Kidney (tissue), 14 donors: ENCODE results near the gene KCNN3. TPM values are rescaled to one million over a fixed set of nuclear protein-coding genes. Genes with fewer than 3 reads are reported as not detected.

ENCODE experiments used
- DNase-seq, 5 donors: peaks; one replicate each; pipeline ENCODE4 v3.0.0-alpha.2; 2013 to 2020
- FAIRE-seq: peaks from 2 replicates; lab custom pipeline; 2012; peaks lifted over from hg19 to GRCh38; lab: Jason Lieb, UNC
- H3K27ac ChIP-seq, 2 donors: one replicate each; pipeline ENCODE4 v1.7.0; 2013; ENCODE audit warnings: low read depth in 2 of 2, low read length in 2 of 2, inconsistent platforms in 1 of 2
- H3K27me3 ChIP-seq: one replicate; pipeline ENCODE4 v1.7.1; 2013; ENCODE audit warnings: low read length, inconsistent platforms; ENCODE audit not compliant: control insufficient read depth, insufficient read depth
- H3K36me3 ChIP-seq, 3 donors: one replicate each; pipeline versions ENCODE4 v1.7.0 to v1.7.1; 2013; ENCODE audit warnings: low read length in 3 of 3, control low read depth in 1 of 3, inconsistent platforms in 1 of 3; ENCODE audit not compliant: insufficient read depth in 3 of 3, control insufficient read depth in 2 of 3
- H3K4me1 ChIP-seq, 3 donors: one replicate each; pipeline versions ENCODE4 v1.7.0 to v1.7.1; 2013; ENCODE audit warnings: low read length in 3 of 3, inconsistent platforms in 1 of 3, low read depth in 1 of 3; ENCODE audit not compliant: control insufficient read depth in 2 of 3, insufficient read depth in 2 of 3
- H3K4me3 ChIP-seq, 3 donors: one replicate each; pipeline versions ENCODE4 v1.7.0 to v1.8.1; 2013; ENCODE audit warnings: low read length in 3 of 3, control low read depth in 1 of 3, inconsistent platforms in 1 of 3
- H3K9ac ChIP-seq, 3 donors: one replicate each; pipeline versions ENCODE4 v1.7.0 to v1.7.1; 2013; ENCODE audit warnings: low read length in 3 of 3, control low read depth in 1 of 3, inconsistent platforms in 1 of 3
- H3K9me3 ChIP-seq, 3 donors: one replicate each; pipeline versions ENCODE4 v1.7.0 to v1.7.1; 2013; ENCODE audit warnings: low read length in 3 of 3, control low read depth in 1 of 3, inconsistent platforms in 1 of 3; ENCODE audit not compliant: control insufficient read depth in 2 of 3, insufficient read depth in 1 of 3
- CTCF ChIP-seq: IDR thresholded peaks from 3 replicates; pipeline ENCODE4 v1.5.1; 2012; ENCODE audit warnings: mild to moderate bottlenecking, moderate library complexity, borderline replicate concordance; ENCODE audit not compliant: insufficient read depth; ENCODE audit errors: extremely low read depth
- intact Hi-C: fragments of 100-400 bp; cut with DNase I; formaldehyde crosslinking; loops from one replicate; pipeline ENCODE4 v1.11.1; 2022
- polyA plus RNA-seq: library from polyadenylated mRNA; stranded (reverse); fragments of 350-450 nt; fragmentation: Illumina TruSeq; extraction: RNeasy Lipid Tissue Mini Kit (QIAGEN cat#74804); gene quantifications from one replicate; pipeline ENCODE4 v1.2.3, GENCODE V29; 2014; ENCODE audit warnings: low read depth, low replicate concordance; ENCODE audit not compliant: insufficient read depth
- total RNA-seq: library from RNA; stranded (reverse); fragmentation: NEBNext Ultra II Directional; extraction: Animal tissue kit (Norgen Biotek cat#: 25700); gene quantifications from one replicate; pipeline ENCODE4 v1.2.1, GENCODE V29; 2021
- donor health status: control.
- donor health status: control.
- donor health status: control.
- donor health status: control.
- donor health status: control.
- donor health status: DM: yes; HTN: yes; CAD: no.
- donor health status: Normal renal cell carcinoma (clear cell type).

The KCNN3 gene
- total and polyA plus RNA-seq, 2 donors from 2014 or later: 2.6 to 5.6 TPM

GRCh38 chr1:154772606-154773506 lies 97.2 kb downstream of the KCNN3 start:
- Histone ChIP-seq H3K27ac (no peak overlapping the region), H3K9ac (no peak overlapping the region), H3K4me1 (peaks cover 0 to 2% (median 0%) of the 10 kb centered on the region in 3 donors), H3K4me3 (no peak overlapping the region), H3K9me3 (no peaks in the 10 kb centered on the region), H3K27me3 (no peaks in the 10 kb centered on the region), H3K36me3 (no peaks in the 10 kb centered on the region)
- intact Hi-C loops: no loop called here
- DNase-seq: peak in 1 of 5 donors; percentile 33
- TF ChIP-seq CTCF: no peak
- FAIRE-seq: no peak

GRCh38 chr1:154772056-154772455 lies 98.0 kb downstream of the KCNN3 start:
- intact Hi-C loops: no loop called here
- no peak for TF ChIP-seq CTCF
- Histone ChIP-seq H3K36me3 (no peaks in the 10 kb centered on the region), H3K9me3 (no peaks in the 10 kb centered on the region), H3K4me1 (peaks cover 0 to 2% (median 0%) of the 10 kb centered on the region in 3 donors), H3K4me3 (no peak overlapping the region), H3K27me3 (no peaks in the 10 kb centered on the region), H3K9ac (no peak overlapping the region), H3K27ac (no peak overlapping the region)
- FAIRE-seq (no peak), DNase-seq (no peak)

- Histone ChIP-seq H3K4me1 (peaks cover 0 to 2% (median 0%) of the 10 kb centered on the region in 3 donors), H3K4me3 (no peak overlapping the region), H3K27ac (no peak overlapping the region), H3K9me3 (no peaks in the 10 kb centered on the region), H3K9ac (no peak overlapping the region), H3K36me3 (no peaks in the 10 kb centered on the region), H3K27me3 (no peaks in the 10 kb centered on the region)
- intact Hi-C loops: no loop called here
- DNase-seq: no peak
- no peak for FAIRE-seq
- TF ChIP-seq CTCF: no peak
These were observed 99.0 kb downstream of the KCNN3 start for GRCh38 chr1:154770897-154771594.
